Measurements from ENCODE around the gene GRID1. TPM values are rescaled to one million over a fixed set of nuclear protein-coding genes. Genes with fewer than 3 reads are reported as not detected.

GRID1 gene
- polyA plus RNA-seq, 1 donor (not counting 4 experiments of a cell fraction or from before 2014, with no cell fraction given), result 0.01 TPM

- Histone ChIP-seq H3K4me1 (ENCODE audit: control insufficient read depth, extremely low read depth, insufficient read depth, low read length) (no peaks in the 10 kb centered on the region), H3K27me3 (ENCODE audit: control insufficient read depth, extremely low read depth, insufficient read depth, low read length) (peaks cover 6% of the 10 kb centered on the region), H3K9me3 (ENCODE audit: control insufficient read depth, low read depth, low read length) (no peaks in the 10 kb centered on the region), H3K79me2 (ENCODE audit: control insufficient read depth, insufficient read depth, low read length) (no peaks in the 10 kb centered on the region), H3K9ac (ENCODE audit: control insufficient read depth, extremely low read depth, insufficient read depth, low read length) (no peak overlapping the region), H3K27ac (ENCODE audit: control insufficient read depth, insufficient read depth, low read length) (no peak overlapping the region), H4K20me1 (ENCODE audit: control insufficient read depth, extremely low read depth, insufficient read depth, low read length) (no peaks in the 10 kb centered on the region), H3K36me3 (ENCODE audit: control insufficient read depth in 2 of 2, extremely low read depth in 1 of 2, insufficient read depth in 2 of 2, low read length in 2 of 2) (no peaks in the 10 kb centered on the region), H3K4me3 (ENCODE audit: control insufficient read depth in 2 of 3, extremely low read depth in 1 of 3, insufficient read depth in 2 of 3, low read depth in 1 of 3, low read length in 3 of 3) (no peak overlapping the region), H3K9me1 (ENCODE audit: control insufficient read depth, extremely low read depth, insufficient read depth, low read length) (no peaks in the 10 kb centered on the region), H2AFZ (ENCODE audit: control insufficient read depth, low read length) (no peak overlapping the region), H3K4me2 (ENCODE audit: control insufficient read depth, extremely low read depth, insufficient read depth, low read depth, low read length) (peak overlapping the region; percentile 40)
- TF ChIP-seq EZH2 (IDR thresholded peaks at IDR 0.05; ENCODE audit: low read length) (no peak), CTCF (optimal IDR thresholded peaks at IDR 0.05 in 1 of 3, IDR thresholded peaks at IDR 0.05 in 1 of 3, conservative IDR thresholded peaks at IDR 0.05 in 1 of 3; ENCODE audit: extremely low read depth in 1 of 3, insufficient read depth in 2 of 3, low read length in 3 of 3) (peak; percentile 73 to 97 (median 92))
- FAIRE-seq (peak; percentile 61), DNase-seq (ENCODE audit: low read depth, low spot score) (peak; percentile 9)
- dilution Hi-C loops (cut with MboI; ENCODE audit: extremely low pct_ligation_motif_present, low sequenced_read_pairs), result no loop called here
These were observed 10.5 kb upstream of the GRID1 start for GRCh38 chr10:86376852-86377796.

DNA sequence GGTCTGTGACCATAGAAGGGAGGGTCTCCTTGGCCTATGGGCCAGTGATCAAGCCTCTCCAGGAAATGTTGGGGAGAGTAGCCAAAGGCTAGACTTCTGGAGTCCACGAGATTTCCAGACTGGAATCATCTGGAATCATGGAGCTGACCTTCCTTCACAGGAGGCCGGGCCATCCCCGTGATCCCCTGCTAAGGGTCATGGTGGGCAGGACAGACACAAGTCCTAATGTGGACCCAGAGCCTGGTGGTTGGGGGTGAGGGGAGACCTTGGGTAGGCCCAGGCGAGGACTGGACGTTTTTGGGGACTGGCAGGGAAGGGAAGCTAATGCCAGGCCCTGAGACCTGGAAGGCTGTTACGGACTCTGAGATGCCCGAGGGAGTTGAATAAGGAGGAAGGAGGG lies 9.8 kb upstream of the GRID1 start:
- Histone ChIP-seq H3K79me2 (ENCODE audit: control insufficient read depth, insufficient read depth, low read length) (no peaks in the 10 kb centered on the region), H2AFZ (ENCODE audit: control insufficient read depth, low read length) (no peak overlapping the region), H3K9me3 (ENCODE audit: control insufficient read depth, low read depth, low read length) (no peaks in the 10 kb centered on the region), H3K27me3 (ENCODE audit: control insufficient read depth, extremely low read depth, insufficient read depth, low read length) (peaks cover 13% of the 10 kb centered on the region), H4K20me1 (ENCODE audit: control insufficient read depth, extremely low read depth, insufficient read depth, low read length) (no peaks in the 10 kb centered on the region), H3K9me1 (ENCODE audit: control insufficient read depth, extremely low read depth, insufficient read depth, low read length) (no peaks in the 10 kb centered on the region), H3K4me3 (ENCODE audit: control insufficient read depth in 2 of 3, extremely low read depth in 1 of 3, insufficient read depth in 2 of 3, low read depth in 1 of 3, low read length in 3 of 3) (no peak overlapping the region), H3K36me3 (ENCODE audit: control insufficient read depth in 2 of 2, extremely low read depth in 1 of 2, insufficient read depth in 2 of 2, low read length in 2 of 2) (no peaks in the 10 kb centered on the region), H3K9ac (ENCODE audit: control insufficient read depth, extremely low read depth, insufficient read depth, low read length) (no peak overlapping the region), H3K4me2 (ENCODE audit: control insufficient read depth, extremely low read depth, insufficient read depth, low read depth, low read length) (no peak overlapping the region), H3K4me1 (ENCODE audit: control insufficient read depth, extremely low read depth, insufficient read depth, low read length) (no peaks in the 10 kb centered on the region), H3K27ac (ENCODE audit: control insufficient read depth, insufficient read depth, low read length) (no peak overlapping the region)
- TF ChIP-seq CTCF (optimal IDR thresholded peaks at IDR 0.05 in 1 of 3, IDR thresholded peaks at IDR 0.05 in 1 of 3, conservative IDR thresholded peaks at IDR 0.05 in 1 of 3; ENCODE audit: extremely low read depth in 1 of 3, insufficient read depth in 2 of 3, low read length in 3 of 3) (no peak), EZH2 (IDR thresholded peaks at IDR 0.05; ENCODE audit: low read length) (no peak)
- FAIRE-seq (no peak), DNase-seq (ENCODE audit: low read depth, low spot score) (no peak)
- dilution Hi-C loops (cut with MboI; ENCODE audit: extremely low pct_ligation_motif_present, low sequenced_read_pairs), result no loop called here
